Measurements from ENCODE around the gene PTPRC.
A peak's percentile ranks its signal among the peaks of the same experiment; 100 is the strongest.

The PTPRC gene

DNA sequence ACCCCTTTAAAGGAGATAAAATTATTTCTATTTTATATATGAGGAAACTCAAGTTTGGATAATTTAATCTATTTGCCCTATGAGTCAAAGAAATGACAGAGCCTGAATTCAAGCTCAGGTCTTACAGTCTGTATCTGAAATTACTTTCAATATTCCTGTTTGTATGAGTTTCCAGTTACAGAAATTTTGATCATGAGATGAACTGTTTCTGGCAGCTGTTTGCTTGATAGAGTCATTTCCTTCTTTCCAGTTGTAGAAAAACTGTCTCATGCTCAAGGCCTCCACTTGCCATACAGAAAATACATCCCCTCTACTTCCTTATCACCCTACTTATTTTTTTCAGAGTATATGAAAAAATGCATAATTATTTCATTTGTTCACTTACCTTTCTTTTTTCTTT lies 87.6 kb downstream of the PTPRC start:
- DNase-seq (ENCODE audit: low spot score in 2 of 2): no peak
- no peaks in the 10 kb centered on the region for H3K9me3 ChIP-seq
- no peak overlapping the region for H3K4me3 ChIP-seq
- in situ Hi-C loops (cut with MboI; ENCODE audit: low sequenced_read_pairs): no loop called here
- no peaks in the 10 kb centered on the region for H3K36me3 ChIP-seq (replicated peaks)
- no peaks in the 10 kb centered on the region for H3K27me3 ChIP-seq (ENCODE audit: low read depth)
- H3K4me1 ChIP-seq: no peaks in the 10 kb centered on the region

DNA sequence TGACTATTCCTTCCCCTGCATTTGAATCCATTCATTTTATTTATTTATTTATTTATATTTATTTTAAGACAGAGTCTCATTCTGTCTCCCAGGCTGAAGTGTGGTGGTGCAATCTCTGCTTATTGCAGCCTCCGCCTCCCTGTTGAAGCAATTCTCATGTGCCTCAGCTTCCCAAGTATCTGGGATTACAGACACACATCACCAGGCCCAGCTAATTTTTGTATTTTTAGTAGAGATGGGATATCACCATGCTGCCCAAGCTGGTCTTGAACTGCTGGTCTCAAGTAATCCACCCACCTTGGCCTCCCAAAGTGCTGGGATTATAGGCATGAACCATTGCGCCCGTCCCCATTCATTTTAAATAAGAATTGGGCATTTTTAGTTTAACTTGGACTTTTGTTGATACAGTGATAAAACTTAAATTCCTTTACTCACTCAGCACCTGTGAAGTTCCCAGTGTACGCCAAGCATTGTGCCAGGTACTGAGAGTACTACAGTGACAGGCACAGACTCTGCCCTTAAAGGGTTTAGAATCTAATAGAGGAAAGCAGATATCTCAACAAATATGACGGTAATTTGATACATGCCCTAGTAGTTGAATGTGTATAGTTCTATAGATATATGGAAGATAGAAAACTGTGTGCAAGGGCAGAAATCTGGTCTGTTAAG lies 90.5 kb downstream of the PTPRC start:
- no peak for DNase-seq (ENCODE audit: low spot score in 2 of 2)
- in situ Hi-C loops (cut with MboI; ENCODE audit: low sequenced_read_pairs): no loop called here
- H3K36me3 ChIP-seq (replicated peaks): no peaks in the 10 kb centered on the region
- H3K27me3 ChIP-seq (ENCODE audit: low read depth): no peaks in the 10 kb centered on the region
- H3K9me3 ChIP-seq: no peaks in the 10 kb centered on the region
- H3K4me1 ChIP-seq: no peaks in the 10 kb centered on the region
- no peak overlapping the region for H3K4me3 ChIP-seq

- Histone ChIP-seq H3K36me3 (replicated peaks) (no peaks in the 10 kb centered on the region), H3K4me1 (no peaks in the 10 kb centered on the region), H3K27me3 (ENCODE audit: low read depth) (no peaks in the 10 kb centered on the region), H3K4me3 (no peak overlapping the region), H3K9me3 (no peaks in the 10 kb centered on the region)
- in situ Hi-C loops (cut with MboI; ENCODE audit: low sequenced_read_pairs): no loop called here
- no peak for DNase-seq (ENCODE audit: low spot score in 2 of 2)
Measured at GRCh38 chr1:198730952-198731351, 92.1 kb downstream of the PTPRC start.

GRCh38 chr1:198734323-198735008 lies 95.6 kb downstream of the PTPRC start:
- no peak for DNase-seq (ENCODE audit: low spot score in 2 of 2)
- Histone ChIP-seq H3K4me1 (no peaks in the 10 kb centered on the region), H3K4me3 (no peak overlapping the region), H3K9me3 (no peaks in the 10 kb centered on the region), H3K36me3 (replicated peaks) (no peaks in the 10 kb centered on the region), H3K27me3 (ENCODE audit: low read depth) (no peaks in the 10 kb centered on the region)
- in situ Hi-C loops (cut with MboI; ENCODE audit: low sequenced_read_pairs): no loop called here

- H3K4me1 ChIP-seq: no peaks in the 10 kb centered on the region
- DNase-seq (ENCODE audit: low spot score in 2 of 2): no peak
- in situ Hi-C loops (cut with MboI; ENCODE audit: low sequenced_read_pairs): no loop called here
- H3K4me3 ChIP-seq: no peak overlapping the region
- H3K27me3 ChIP-seq (ENCODE audit: low read depth): no peaks in the 10 kb centered on the region
- no peaks in the 10 kb centered on the region for H3K36me3 ChIP-seq (replicated peaks)
- no peaks in the 10 kb centered on the region for H3K9me3 ChIP-seq
Measured at GRCh38 chr1:198741744-198742143, 102.9 kb downstream of the PTPRC start.

DNA sequence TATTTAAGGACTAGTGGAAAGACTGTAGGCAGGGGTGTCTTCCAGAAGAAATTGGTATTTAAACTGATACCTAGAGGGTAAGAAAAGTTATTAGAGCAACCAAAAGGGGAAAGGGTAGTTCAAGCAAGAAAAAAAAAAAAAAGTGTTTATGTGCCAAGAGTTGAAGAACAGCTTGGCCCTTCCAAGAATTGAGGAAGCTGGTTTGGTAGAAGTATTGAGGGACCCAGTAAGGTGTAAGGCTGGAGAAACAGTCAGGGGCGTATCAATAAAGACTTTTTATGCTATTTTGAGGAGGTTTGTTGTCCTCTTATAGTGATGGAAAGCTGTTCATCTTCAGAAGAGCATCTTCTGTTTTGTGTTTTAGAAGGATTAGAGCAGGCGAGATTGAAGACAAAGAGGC lies 108.3 kb downstream of the PTPRC start:
- H3K27me3 ChIP-seq (ENCODE audit: low read depth): no peaks in the 10 kb centered on the region
- DNase-seq (ENCODE audit: low spot score in 2 of 2): no peak
- no peaks in the 10 kb centered on the region for H3K9me3 ChIP-seq
- in situ Hi-C loops (cut with MboI; ENCODE audit: low sequenced_read_pairs): no loop called here
- no peaks in the 10 kb centered on the region for H3K4me1 ChIP-seq
- no peaks in the 10 kb centered on the region for H3K36me3 ChIP-seq (replicated peaks)
- no peak overlapping the region for H3K4me3 ChIP-seq

GRCh38 chr1:198749279-198749678 lies 110.4 kb downstream of the PTPRC start:
- no peaks in the 10 kb centered on the region for H3K36me3 ChIP-seq (replicated peaks)
- no peak overlapping the region for H3K4me3 ChIP-seq
- DNase-seq (ENCODE audit: low spot score in 2 of 2): no peak
- no peaks in the 10 kb centered on the region for H3K9me3 ChIP-seq
- no peaks in the 10 kb centered on the region for H3K27me3 ChIP-seq (ENCODE audit: low read depth)
- in situ Hi-C loops (cut with MboI; ENCODE audit: low sequenced_read_pairs): no loop called here
- H3K4me1 ChIP-seq: no peaks in the 10 kb centered on the region

GRCh38 chr1:198750081-198750480 lies 111.2 kb downstream of the PTPRC start:
- in situ Hi-C loops (cut with MboI; ENCODE audit: low sequenced_read_pairs): loop anchor here (25.0 kb wide), 2 partner anchors 712 to 812 kb away; no protein-coding TSS in a partner anchor

GRCh38 chr1:198751741-198752140 lies 112.9 kb downstream of the PTPRC start:
- in situ Hi-C loops (cut with MboI; ENCODE audit: low sequenced_read_pairs): loop anchor here (25.0 kb wide), 2 partner anchors 711 to 811 kb away; no protein-coding TSS in a partner anchor
- no peaks in the 10 kb centered on the region for H3K27me3 ChIP-seq (ENCODE audit: low read depth)
- no peak for DNase-seq (ENCODE audit: low spot score in 2 of 2)
- H3K4me1 ChIP-seq: no peaks in the 10 kb centered on the region
- H3K4me3 ChIP-seq: no peak overlapping the region
- no peaks in the 10 kb centered on the region for H3K36me3 ChIP-seq (replicated peaks)
- H3K9me3 ChIP-seq: no peaks in the 10 kb centered on the region

More at GRCh38 chr1:198750081-198750480, 111.2 kb downstream of the PTPRC start:
- H3K9me3 ChIP-seq: no peaks in the 10 kb centered on the region
- no peak overlapping the region for H3K4me3 ChIP-seq
- H3K27me3 ChIP-seq (ENCODE audit: low read depth): no peaks in the 10 kb centered on the region
- no peaks in the 10 kb centered on the region for H3K4me1 ChIP-seq
- H3K36me3 ChIP-seq (replicated peaks): no peaks in the 10 kb centered on the region
- DNase-seq (ENCODE audit: low spot score in 2 of 2): no peak

DNA sequence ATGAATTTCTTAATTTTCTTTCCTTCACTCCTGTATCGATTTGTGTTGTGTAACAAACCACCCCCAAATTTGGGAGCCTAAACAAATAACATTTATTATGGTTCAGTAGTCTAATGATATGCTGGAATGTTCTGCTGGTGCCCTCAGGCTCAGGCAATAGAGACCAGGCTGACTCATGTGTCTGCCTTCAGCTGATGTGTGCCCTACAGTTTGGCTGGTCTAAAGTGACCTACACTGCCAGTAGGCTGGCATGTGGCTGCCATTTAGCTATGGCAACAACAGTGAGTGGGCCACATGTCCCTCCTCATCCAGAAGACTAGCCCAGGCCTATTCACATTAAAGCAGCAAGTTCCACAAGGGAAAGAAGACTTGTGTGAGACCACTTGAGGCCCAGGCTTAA lies 115.8 kb downstream of the PTPRC start:
- no peaks in the 10 kb centered on the region for H3K36me3 ChIP-seq (replicated peaks)

GRCh38 chr1:198755715-198756114 lies 116.9 kb downstream of the PTPRC start:
- H3K4me1 ChIP-seq: no peaks in the 10 kb centered on the region
- no peak overlapping the region for H3K4me3 ChIP-seq
- no peaks in the 10 kb centered on the region for H3K9me3 ChIP-seq
- H3K36me3 ChIP-seq (replicated peaks): no peaks in the 10 kb centered on the region
- no peak for DNase-seq (ENCODE audit: low spot score in 2 of 2)
- in situ Hi-C loops (cut with MboI; ENCODE audit: low sequenced_read_pairs): loop anchor here (25.0 kb wide), 2 partner anchors 707 to 807 kb away; no protein-coding TSS in a partner anchor
- no peaks in the 10 kb centered on the region for H3K27me3 ChIP-seq (ENCODE audit: low read depth)

More for the DNA sequence above, 115.8 kb downstream of the PTPRC start:
- in situ Hi-C loops (cut with MboI; ENCODE audit: low sequenced_read_pairs): loop anchor here (25.0 kb wide), 2 partner anchors 708 to 808 kb away; no protein-coding TSS in a partner anchor
- Histone ChIP-seq H3K27me3 (ENCODE audit: low read depth) (no peaks in the 10 kb centered on the region), H3K4me1 (no peaks in the 10 kb centered on the region), H3K9me3 (no peaks in the 10 kb centered on the region), H3K4me3 (no peak overlapping the region)
- DNase-seq (ENCODE audit: low spot score in 2 of 2): no peak

- no peaks in the 10 kb centered on the region for H3K4me1 ChIP-seq
- no peaks in the 10 kb centered on the region for H3K27me3 ChIP-seq (ENCODE audit: low read depth)
- peak in 1 of 2 experiments; percentile 32 for DNase-seq (ENCODE audit: low spot score in 2 of 2)
- no peaks in the 10 kb centered on the region for H3K9me3 ChIP-seq
- no peak overlapping the region for H3K4me3 ChIP-seq
- no peaks in the 10 kb centered on the region for H3K36me3 ChIP-seq (replicated peaks)
- in situ Hi-C loops (cut with MboI; ENCODE audit: low sequenced_read_pairs): loop anchor here (25.0 kb wide), 2 partner anchors 706 to 806 kb away; no protein-coding TSS in a partner anchor
Measured at GRCh38 chr1:198756470-198756869, 117.6 kb downstream of the PTPRC start.

GRCh38 chr1:198761859-198762616 lies 123.2 kb downstream of the PTPRC start:
- DNase-seq (ENCODE audit: low spot score in 2 of 2): no peak
- Histone ChIP-seq H3K27me3 (ENCODE audit: low read depth) (no peaks in the 10 kb centered on the region), H3K4me3 (no peak overlapping the region), H3K9me3 (no peaks in the 10 kb centered on the region), H3K36me3 (replicated peaks) (no peaks in the 10 kb centered on the region), H3K4me1 (no peaks in the 10 kb centered on the region)
- in situ Hi-C loops (cut with MboI; ENCODE audit: low sequenced_read_pairs): loop anchor here (25.0 kb wide), 2 partner anchors 700 to 800 kb away; no protein-coding TSS in a partner anchor
